HCT116 (cell line): Measurements from ENCODE around the gene CDR2L. TPM values are rescaled to one million over a fixed set of nuclear protein-coding genes. Genes with fewer than 3 reads are reported as not detected.

Experiments used
- ATAC-seq: fragments of 200-7000 bp; cut with Tn5 transposase; 2 replicates; pipeline ENCODE4 v1.9.1; 2020; ENCODE audit warnings: mild to moderate bottlenecking, moderate library complexity
- BruUV-seq: library from RNA; stranded (reverse); fragments of 400-500 nt; replicated peaks from 2 replicates; lab custom pipeline; 2021; lab: Mats Ljungman, UMichigan
- CTCF ChIA-PET: fragments of 300-600 bp; sonication (Branson Sonifier 250); formaldehyde crosslinking; loops from one replicate; lab custom pipeline; 2021; ENCODE audit warnings: antibody characterized with exemption; lab: Charles Lee
- POLR2A ChIA-PET: fragments of 300-600, 350-600 bp; sonication (Branson Sonifier 250); formaldehyde crosslinking; loops from one replicate; lab custom pipeline; 2021; ENCODE audit warnings: antibody characterized with exemption; lab: Charles Lee
- RAD21 ChIA-PET, 2 experiments: fragments of 300-600 bp; sonication (Branson Sonifier 250); formaldehyde crosslinking; loops; one replicate each; lab custom pipeline; 2023; ENCODE audit warnings: low total read pairs in 2 of 2; ENCODE audit not compliant: uncharacterized antibody in 2 of 2, unreplicated experiment in 2 of 2, low non-redundant PET in 1 of 2; lab: Charles Lee
- DNase-seq: peaks from one replicate; pipeline ENCODE4 v3.0.0-alpha.2; 2010; ENCODE audit warnings: low read depth, low spot score
- H2AFZ ChIP-seq: fragments of 200-600 bp; shearing (Covaris generic), sonication (generic); 2 replicates; pipeline ENCODE4 v1.6.1; 2017; ENCODE audit warnings: low read depth, mixed run types, mixed read lengths, antibody characterized with exemption, low read length; ENCODE audit not compliant: poor library complexity, severe bottlenecking
- H3K27ac ChIP-seq: 2 replicates; pipeline ENCODE4 v1.5.1; 2012; ENCODE audit warnings: low read depth, low read length
- H3K27me3 ChIP-seq: fragments of 200-600 bp; sonication (generic); 2 replicates; pipeline ENCODE4 v1.6.1; 2016; ENCODE audit warnings: mixed run types, low read length, mixed read lengths; ENCODE audit not compliant: insufficient read depth
- H3K36me3 ChIP-seq, 2 experiments: fragments of 200-500 bp in 1 of 2; fragments of 200-600 bp in 1 of 2; sonication (Bioruptor generic) in 1 of 2; sonication (generic) in 1 of 2; 2 replicates each; pipeline versions ENCODE4 v1.5.1 to v1.6.1; 2014 to 2016; ENCODE audit warnings: low read length in 2 of 2, inconsistent platforms in 1 of 2, mixed read lengths in 1 of 2, mixed run types in 1 of 2; ENCODE audit not compliant: insufficient read depth in 2 of 2, control insufficient read depth in 1 of 2
- H3K4me1 ChIP-seq, 2 experiments: fragments of 200-600 bp in 1 of 2; sonication (generic) in 1 of 2; 2 replicates each; pipeline versions ENCODE4 v1.5.1 to v1.6.1; 2012 to 2017; ENCODE audit warnings: low read length in 2 of 2, inconsistent platforms in 1 of 2, mild to moderate bottlenecking in 1 of 2, mixed read lengths in 1 of 2, mixed run types in 1 of 2, moderate library complexity in 1 of 2; ENCODE audit not compliant: insufficient read depth in 2 of 2, control insufficient read depth in 1 of 2
- H3K4me2 ChIP-seq: fragments of 200-600 bp; sonication (generic); 2 replicates; pipeline ENCODE4 v1.6.1; 2017; ENCODE audit warnings: mixed run types, low read length, mixed read lengths
- H3K4me3 ChIP-seq, 2 experiments: fragments of 200-600 bp in 1 of 2; sonication (generic) in 1 of 2; replicated peaks in 1 of 2; 2 replicates each; pipeline ENCODE4 v1.5.1; 2011 to 2016; ENCODE audit warnings: low read length in 2 of 2, control low read depth in 1 of 2, low read depth in 1 of 2, mild to moderate bottlenecking in 1 of 2, mixed read lengths in 1 of 2, mixed run types in 1 of 2
- H3K79me2 ChIP-seq: fragments of 200-600 bp; sonication (generic); 2 replicates; pipeline ENCODE4 v1.6.1; 2017; ENCODE audit warnings: mild to moderate bottlenecking, mixed run types, low read length, moderate library complexity, mixed read lengths; ENCODE audit not compliant: insufficient read depth
- H3K9ac ChIP-seq: fragments of 200-600 bp; sonication (generic); 2 replicates; pipeline ENCODE4 v1.6.1; 2016; ENCODE audit warnings: low read length, mixed read lengths
- H3K9me2 ChIP-seq: fragments of 200-600 bp; sonication (generic), shearing (Covaris generic); 2 replicates; pipeline ENCODE4 v1.6.1; 2017; ENCODE audit warnings: mixed run types, mild to moderate bottlenecking, moderate library complexity; ENCODE audit not compliant: insufficient read depth
- H3K9me3 ChIP-seq, 2 experiments: fragments of 200-500 bp in 1 of 2; fragments of 200-600 bp in 1 of 2; sonication (Bioruptor generic) in 1 of 2; sonication (generic) in 1 of 2; 2 replicates each; pipeline ENCODE4 v1.6.1; 2014 to 2017; ENCODE audit warnings: low read length in 2 of 2, mixed read lengths in 2 of 2, inconsistent platforms in 1 of 2, low read depth in 1 of 2, mild to moderate bottlenecking in 1 of 2, mixed run types in 1 of 2, moderate library complexity in 1 of 2; ENCODE audit not compliant: control insufficient read depth in 1 of 2, insufficient read depth in 1 of 2
- H4K20me1 ChIP-seq: fragments of 200-600 bp; sonication (generic), shearing (Covaris generic); 2 replicates; pipeline ENCODE4 v1.6.1; 2017; ENCODE audit warnings: mixed run types, mild to moderate bottlenecking, moderate library complexity; ENCODE audit not compliant: insufficient read depth
- CBX3 ChIP-seq: IDR thresholded peaks from 2 replicates; pipeline ENCODE4 v1.6.1; 2012; ENCODE audit warnings: low read depth
- ELF1 ChIP-seq: IDR thresholded peaks from 2 replicates; pipeline ENCODE4 v1.6.1; 2012; ENCODE audit warnings: low read depth, borderline replicate concordance
- EZH2 ChIP-seq: fragments of 200-600 bp; sonication (generic); IDR thresholded peaks from 2 replicates; pipeline ENCODE4 v1.6.1; 2017; ENCODE audit warnings: antibody characterized with exemption, mixed run types
- FOSL1 ChIP-seq: IDR thresholded peaks from 2 replicates; pipeline ENCODE4 v1.6.1; 2012; ENCODE audit warnings: low read depth
- JUND ChIP-seq: IDR thresholded peaks from 2 replicates; pipeline ENCODE4 v1.6.1; 2012
- POLR2A ChIP-seq: IDR thresholded peaks from 2 replicates; pipeline ENCODE4 v1.7.0; 2011; ENCODE audit warnings: borderline replicate concordance; ENCODE audit not compliant: insufficient read depth, insufficient read length; ENCODE audit errors: extremely low read depth
- POLR2AphosphoS5 ChIP-seq: IDR thresholded peaks from 2 replicates; pipeline ENCODE4 v1.6.1; 2011; ENCODE audit warnings: mild to moderate bottlenecking, low read depth, low read length, moderate library complexity
- RAD21 ChIP-seq: IDR thresholded peaks from 2 replicates; pipeline ENCODE4 v1.6.1; 2012; ENCODE audit warnings: low read depth, mild to moderate bottlenecking
- REST ChIP-seq: IDR thresholded peaks from 2 replicates; pipeline ENCODE4 v1.6.1; 2012; ENCODE audit warnings: low read depth
- SP1 ChIP-seq: IDR thresholded peaks from 2 replicates; pipeline ENCODE4 v1.6.1; 2012; ENCODE audit warnings: low read depth
- SRF ChIP-seq: IDR thresholded peaks from 2 replicates; pipeline ENCODE4 v1.6.1; 2012; ENCODE audit warnings: low read depth
- YY1 ChIP-seq: IDR thresholded peaks from 2 replicates; pipeline ENCODE4 v1.6.1; 2011; ENCODE audit warnings: low read length, low read depth, moderate library complexity, mild to moderate bottlenecking; ENCODE audit not compliant: insufficient replicate concordance; ENCODE audit errors: extremely low read depth
- ZBTB33 ChIP-seq: IDR thresholded peaks from 2 replicates; pipeline ENCODE4 v1.6.1; 2011; ENCODE audit warnings: mild to moderate bottlenecking, low read length, moderate library complexity; ENCODE audit not compliant: insufficient replicate concordance; ENCODE audit errors: extremely low read depth
- ZFX ChIP-seq: fragments of 450-650 bp; IDR thresholded peaks from 2 replicates; pipeline ENCODE4 v1.6.1; 2017
- ZNF274 ChIP-seq: fragments of 200-500 bp; sonication (Bioruptor generic); IDR thresholded peaks from 2 replicates; pipeline ENCODE4 v1.6.1; 2014; ENCODE audit warnings: mild to moderate bottlenecking, low read depth, low read length, inconsistent platforms
- intact Hi-C: fragments of 100-400 bp; cut with micrococcal nuclease; formaldehyde crosslinking; loops from 2 replicates; pipeline ENCODE4 v1.10.0; 2022
- total RNA-seq: library from RNA; stranded (reverse); gene quantifications from one replicate; pipeline ENCODE4 v1.2.1, GENCODE V29; 2021; ENCODE audit not compliant: unreplicated experiment
- TF ChIP-seq, protein P1 (sequence below): IDR thresholded peaks from 2 replicates; pipeline ENCODE4 v1.6.1; 2012
- TF ChIP-seq, protein P2 (sequence below): IDR thresholded peaks from 2 replicates; pipeline ENCODE4 v1.6.1; 2012

CDR2L gene
- total RNA-seq, 1 experiment from 2014 or later: 26.5 TPM

DNA sequence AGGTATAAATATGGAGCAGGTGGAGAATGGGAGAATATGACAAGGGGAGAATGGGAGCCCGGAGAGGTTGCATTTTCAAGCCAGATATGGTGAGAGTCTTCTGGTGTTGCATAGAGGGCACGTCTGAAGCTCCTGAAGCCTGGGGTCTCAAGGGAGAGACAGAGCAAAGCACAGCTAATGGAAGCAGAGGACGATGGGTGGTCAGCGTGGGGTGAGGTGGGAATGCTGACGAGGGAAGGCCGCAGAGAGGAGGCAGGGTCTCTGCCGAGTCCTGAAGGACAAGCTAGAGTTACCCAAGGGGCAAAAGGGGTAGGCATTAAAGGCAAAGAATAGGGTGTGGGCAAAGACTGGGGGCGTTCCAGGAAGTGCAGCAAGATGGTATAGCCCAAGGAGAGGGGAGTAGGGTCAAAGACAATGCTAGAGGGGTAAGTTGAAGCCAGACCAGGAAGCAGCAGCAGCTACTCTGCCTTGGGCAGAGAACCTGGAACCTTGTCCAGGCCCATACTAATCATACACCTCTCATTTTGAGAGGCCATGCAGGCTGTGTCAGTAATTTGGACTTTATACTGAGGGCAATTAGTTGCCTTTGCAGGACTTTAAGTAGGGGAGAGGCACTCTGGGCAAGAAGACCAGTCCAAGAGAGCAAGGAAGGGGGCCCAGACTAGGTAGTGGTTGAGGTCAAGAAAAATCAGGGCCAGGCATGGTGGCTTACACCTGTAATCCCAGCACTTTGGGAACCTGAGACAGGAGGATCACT, 49.1 kb upstream of the CDR2L start:
- Histone ChIP-seq H3K27ac (no peak overlapping the region), H3K4me3 (no peak overlapping the region), H3K9me2 (no peaks in the 10 kb centered on the region), H2AFZ (no peak overlapping the region), H3K4me2 (no peak overlapping the region), H4K20me1 (no peaks in the 10 kb centered on the region), H3K4me1 (peaks cover under 1 to 4% of the 10 kb centered on the region in 2 experiments; a peak in 3 of 4 replicates), H3K9me3 (no peaks in the 10 kb centered on the region), H3K36me3 (no peaks in the 10 kb centered on the region), H3K27me3 (peaks cover 4% of the 10 kb centered on the region; the same call in 1 of the 2 replicates), H3K79me2 (no peaks in the 10 kb centered on the region), H3K9ac (no peak overlapping the region)
- ChIA-PET RAD21 (no interaction called here), CTCF (interaction anchor here (1.4 kb wide), 1 partner anchor 23 kb away, joined by 5 read pairs; no protein-coding TSS in a partner anchor), POLR2A (interaction anchor here (1.5 kb wide), 1 partner anchor 65 kb away, joined by 3 read pairs; the partner anchor contains the start of gene FDXR)
- no peak for ATAC-seq
- no peak for TF ChIP-seq EZH2
- no peak for TF ChIP-seq ZBTB33
- TF ChIP-seq CBX3: no peak
- TF ChIP-seq YY1: no peak
- TF ChIP-seq ZNF274: no peak
- TF ChIP-seq POLR2A: no peak
- TF ChIP-seq REST: no peak
- TF ChIP-seq JUND: no peak
- TF ChIP-seq, protein P1, sequence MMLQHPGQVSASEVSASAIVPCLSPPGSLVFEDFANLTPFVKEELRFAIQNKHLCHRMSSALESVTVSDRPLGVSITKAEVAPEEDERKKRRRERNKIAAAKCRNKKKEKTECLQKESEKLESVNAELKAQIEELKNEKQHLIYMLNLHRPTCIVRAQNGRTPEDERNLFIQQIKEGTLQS: no peak
- TF ChIP-seq ELF1: no peak
- TF ChIP-seq SP1: no peak
- TF ChIP-seq, protein P2, sequence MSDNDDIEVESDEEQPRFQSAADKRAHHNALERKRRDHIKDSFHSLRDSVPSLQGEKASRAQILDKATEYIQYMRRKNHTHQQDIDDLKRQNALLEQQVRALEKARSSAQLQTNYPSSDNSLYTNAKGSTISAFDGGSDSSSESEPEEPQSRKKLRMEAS: no peak
- TF ChIP-seq SRF: no peak
- TF ChIP-seq FOSL1: no peak
- no peak for TF ChIP-seq ZFX
- no peak for TF ChIP-seq POLR2AphosphoS5
- TF ChIP-seq RAD21: no peak
- no peak for DNase-seq
- BruUV-seq: no TSS peak
- intact Hi-C loops: no loop called here
